ENCODE data around the gene DLG1. TPM values are rescaled to one million over a fixed set of nuclear protein-coding genes. Genes with fewer than 3 reads are reported as not detected.

DLG1 gene
- total RNA-seq, 1 donor from 2014 or later = 114 TPM

DNA sequence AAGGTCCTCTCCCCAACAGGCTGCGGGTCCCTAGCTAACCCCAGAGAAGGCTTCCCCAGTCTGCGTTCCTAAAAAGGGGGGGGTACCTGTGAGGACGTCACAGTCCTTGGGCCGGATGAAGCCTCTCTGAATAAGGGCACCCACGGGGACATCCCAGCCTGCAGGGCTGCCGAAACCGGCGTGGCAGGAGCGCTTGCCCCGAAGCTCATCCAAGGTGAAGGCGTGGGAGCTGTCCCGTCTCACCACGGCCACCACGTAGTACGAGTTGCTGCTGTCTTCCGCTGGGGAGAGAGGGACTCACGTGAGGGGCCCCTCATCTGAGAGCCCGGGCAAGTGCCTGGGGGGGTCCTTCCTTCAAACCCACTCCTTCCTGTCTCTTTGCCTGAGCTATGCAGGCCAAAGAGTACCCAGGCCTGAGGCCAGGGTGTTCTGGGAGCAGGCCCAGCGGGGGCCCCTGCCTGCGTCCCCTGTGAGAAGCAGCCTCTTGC lies 288.8 kb downstream of the DLG1 start:
- Mint-ChIP-seq H3K4me3 (no peak overlapping the region), H3K4me1 (peaks cover 8% of the 10 kb centered on the region), H3K27ac (no peak overlapping the region), H3K36me3 (peaks cover 7% of the 10 kb centered on the region), H3K9me3 (no peaks in the 10 kb centered on the region), H3K27me3 (ENCODE audit: low read depth) (no peaks in the 10 kb centered on the region)
- TF ChIP-seq, protein P1, sequence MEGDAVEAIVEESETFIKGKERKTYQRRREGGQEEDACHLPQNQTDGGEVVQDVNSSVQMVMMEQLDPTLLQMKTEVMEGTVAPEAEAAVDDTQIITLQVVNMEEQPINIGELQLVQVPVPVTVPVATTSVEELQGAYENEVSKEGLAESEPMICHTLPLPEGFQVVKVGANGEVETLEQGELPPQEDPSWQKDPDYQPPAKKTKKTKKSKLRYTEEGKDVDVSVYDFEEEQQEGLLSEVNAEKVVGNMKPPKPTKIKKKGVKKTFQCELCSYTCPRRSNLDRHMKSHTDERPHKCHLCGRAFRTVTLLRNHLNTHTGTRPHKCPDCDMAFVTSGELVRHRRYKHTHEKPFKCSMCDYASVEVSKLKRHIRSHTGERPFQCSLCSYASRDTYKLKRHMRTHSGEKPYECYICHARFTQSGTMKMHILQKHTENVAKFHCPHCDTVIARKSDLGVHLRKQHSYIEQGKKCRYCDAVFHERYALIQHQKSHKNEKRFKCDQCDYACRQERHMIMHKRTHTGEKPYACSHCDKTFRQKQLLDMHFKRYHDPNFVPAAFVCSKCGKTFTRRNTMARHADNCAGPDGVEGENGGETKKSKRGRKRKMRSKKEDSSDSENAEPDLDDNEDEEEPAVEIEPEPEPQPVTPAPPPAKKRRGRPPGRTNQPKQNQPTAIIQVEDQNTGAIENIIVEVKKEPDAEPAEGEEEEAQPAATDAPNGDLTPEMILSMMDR (IDR thresholded peaks at IDR 0.05; ENCODE audit: unreplicated experiment) = no peak
- DNase-seq (ENCODE audit: low spot score in 2 of 2, unreplicated experiment in 2 of 2) = no peak

DNA sequence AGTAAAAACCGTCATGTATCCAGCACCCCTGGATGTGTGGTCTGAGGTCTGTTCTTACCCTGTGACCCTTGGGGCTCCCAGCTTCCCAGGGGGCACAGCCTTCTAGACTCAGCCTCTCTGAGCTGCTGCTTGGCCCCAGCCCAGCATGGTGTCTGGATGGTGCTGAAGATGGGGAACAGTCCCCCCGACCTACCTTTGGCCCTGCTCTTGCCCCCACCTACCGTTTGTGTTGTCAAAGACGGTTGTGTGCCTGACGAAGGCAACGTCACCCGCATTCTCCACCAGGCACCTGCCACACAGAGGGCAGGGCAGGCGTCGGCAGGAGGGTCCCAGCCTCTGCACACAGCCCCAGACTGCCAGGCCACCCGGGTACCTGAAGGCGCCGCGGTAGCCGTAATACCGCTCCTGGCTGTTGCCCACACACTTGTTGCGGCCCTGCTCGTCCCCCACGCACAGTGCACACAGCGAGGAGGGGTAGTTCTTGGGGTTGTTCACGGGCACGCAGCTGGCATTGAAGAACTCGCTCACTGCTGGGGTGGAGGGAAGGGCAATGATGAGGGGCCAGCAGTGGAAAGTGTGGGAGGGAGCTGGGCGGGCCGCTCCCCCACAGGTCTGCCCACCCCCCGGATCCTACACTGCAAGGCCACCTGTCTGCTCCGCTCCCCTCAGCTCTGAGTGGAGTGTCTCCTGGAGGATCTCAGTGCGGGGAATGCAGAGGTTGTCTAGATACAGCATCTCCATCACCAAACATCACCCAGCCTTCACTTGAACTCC lies 289.8 kb downstream of the DLG1 start:
- H3K9me3 Mint-ChIP-seq = no peaks in the 10 kb centered on the region
- peaks cover 7% of the 10 kb centered on the region for H3K36me3 Mint-ChIP-seq
- no peaks in the 10 kb centered on the region for H3K27me3 Mint-ChIP-seq (ENCODE audit: low read depth)
- H3K27ac Mint-ChIP-seq = no peak overlapping the region
- H3K4me1 Mint-ChIP-seq = peaks cover 16% of the 10 kb centered on the region
- TF ChIP-seq, protein P1 (IDR thresholded peaks at IDR 0.05; ENCODE audit: unreplicated experiment) = no peak
- no peak for DNase-seq (ENCODE audit: low spot score in 2 of 2, unreplicated experiment in 2 of 2)
- H3K4me3 Mint-ChIP-seq = no peak overlapping the region

DNA sequence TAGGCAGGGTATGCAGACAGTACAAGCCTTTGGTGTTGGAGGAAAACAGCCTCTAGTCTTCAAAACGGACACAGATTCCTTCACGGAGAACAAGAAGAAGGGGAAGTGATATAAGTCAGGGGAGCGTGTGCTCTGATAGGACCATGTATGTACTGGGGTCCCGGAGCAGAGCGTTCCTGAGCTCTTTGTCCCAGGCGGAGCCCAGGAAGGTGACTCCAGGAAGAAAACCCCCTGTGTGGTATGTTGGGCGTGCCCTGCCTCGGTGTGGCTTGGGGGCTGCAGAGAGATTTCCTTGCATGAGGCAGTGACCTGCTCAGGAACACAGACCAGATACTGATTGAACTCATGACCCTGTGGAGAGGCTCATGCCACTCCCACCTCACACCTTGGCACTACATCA lies 290.5 kb downstream of the DLG1 start:
- Mint-ChIP-seq H3K4me3 (no peak overlapping the region), H3K36me3 (peaks cover 7% of the 10 kb centered on the region), H3K27me3 (ENCODE audit: low read depth) (no peaks in the 10 kb centered on the region), H3K9me3 (no peaks in the 10 kb centered on the region), H3K4me1 (peaks cover 16% of the 10 kb centered on the region), H3K27ac (no peak overlapping the region)
- no peak for DNase-seq (ENCODE audit: low spot score in 2 of 2, unreplicated experiment in 2 of 2)
- TF ChIP-seq, protein P1 (IDR thresholded peaks at IDR 0.05; ENCODE audit: unreplicated experiment) = no peak

DNA sequence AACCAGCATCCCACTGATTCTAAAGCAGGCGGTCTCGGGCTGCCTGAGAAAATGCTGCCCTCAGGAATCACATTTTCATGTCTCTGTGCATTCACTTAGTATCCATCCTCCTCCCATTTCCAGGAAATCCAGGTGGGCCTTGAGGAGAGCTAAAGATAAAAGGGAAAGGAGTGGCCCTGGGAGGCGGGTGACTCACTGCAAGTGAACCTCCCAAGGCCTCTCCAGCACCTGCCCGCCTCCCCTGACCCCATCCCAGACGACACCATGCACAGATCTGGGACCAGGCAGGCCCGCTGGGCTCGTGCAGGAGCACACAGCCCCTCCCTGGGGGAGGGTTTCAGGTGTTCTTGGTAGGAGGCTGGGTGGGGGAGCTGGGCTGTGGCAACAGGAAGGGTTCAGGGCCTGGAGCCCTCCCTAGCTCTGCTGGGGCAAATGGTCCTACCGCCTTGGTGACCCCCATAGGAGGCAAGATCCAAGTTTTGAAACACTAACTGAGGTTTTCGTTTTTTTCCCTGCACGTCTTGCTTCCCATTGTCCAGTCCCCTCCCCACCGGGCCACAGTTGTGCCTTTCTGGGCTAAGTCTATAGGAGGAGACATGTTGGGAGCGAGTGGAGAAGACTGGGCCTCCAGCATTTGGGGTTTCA lies 291.0 kb downstream of the DLG1 start:
- Mint-ChIP-seq H3K4me1 (peaks cover 16% of the 10 kb centered on the region), H3K9me3 (no peaks in the 10 kb centered on the region), H3K27ac (no peak overlapping the region), H3K27me3 (ENCODE audit: low read depth) (no peaks in the 10 kb centered on the region), H3K4me3 (no peak overlapping the region), H3K36me3 (peaks cover 7% of the 10 kb centered on the region)
- no peak for DNase-seq (ENCODE audit: low spot score in 2 of 2, unreplicated experiment in 2 of 2)
- TF ChIP-seq, protein P1 (IDR thresholded peaks at IDR 0.05; ENCODE audit: unreplicated experiment) = no peak

DNA sequence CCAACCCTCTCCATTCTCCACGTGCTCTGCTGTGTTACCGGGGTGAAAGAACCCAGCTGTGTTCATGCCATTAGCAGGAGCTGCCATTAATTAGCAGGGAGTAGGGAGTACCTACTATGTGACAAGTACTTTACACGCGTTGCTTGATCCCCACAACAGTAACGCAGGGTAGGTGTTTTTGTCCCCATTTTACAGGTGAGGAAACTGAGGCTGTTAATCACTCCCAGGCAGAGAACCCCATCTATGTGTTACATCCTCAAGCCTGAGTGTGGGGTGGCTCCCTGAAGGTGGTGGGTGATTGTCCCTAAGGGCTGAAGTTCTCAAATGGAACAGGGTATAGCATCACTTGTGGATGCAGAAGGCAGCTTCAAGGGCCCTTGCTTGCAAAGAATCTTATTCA lies 291.6 kb downstream of the DLG1 start:
- no peaks in the 10 kb centered on the region for H3K9me3 Mint-ChIP-seq
- peaks cover 7% of the 10 kb centered on the region for H3K36me3 Mint-ChIP-seq
- peaks cover 16% of the 10 kb centered on the region for H3K4me1 Mint-ChIP-seq
- DNase-seq (ENCODE audit: low spot score in 2 of 2, unreplicated experiment in 2 of 2) = no peak
- no peaks in the 10 kb centered on the region for H3K27me3 Mint-ChIP-seq (ENCODE audit: low read depth)
- no peak overlapping the region for H3K4me3 Mint-ChIP-seq
- no peak overlapping the region for H3K27ac Mint-ChIP-seq
- TF ChIP-seq, protein P1 (IDR thresholded peaks at IDR 0.05; ENCODE audit: unreplicated experiment) = no peak
